WTC11 (cell line): ENCODE data around the gene CGNL1.

Experiments
- ATF1 ChIP-seq: sonication (generic); formaldehyde crosslinking; IDR thresholded peaks from 2 replicates; pipeline ENCODE4 v1.8.1; 2023; ENCODE audit warnings: mild to moderate bottlenecking, moderate library complexity, missing genetic modification reagents
- ATF3 ChIP-seq: sonication (generic); formaldehyde crosslinking; conservative IDR thresholded peaks from 2 replicates; pipeline ENCODE4 v1.8.1; 2022; ENCODE audit warnings: mild to moderate bottlenecking, missing genetic modification reagents
- CTCF ChIP-seq: fragments of 200-600 bp; IDR thresholded peaks from 2 replicates; pipeline ENCODE4 v1.8.0; 2022; ENCODE audit warnings: antibody characterized with exemption
- ESRRA ChIP-seq: sonication (generic); formaldehyde crosslinking; IDR thresholded peaks from 2 replicates; pipeline ENCODE4 v1.8.1; 2022; ENCODE audit warnings: mild to moderate bottlenecking, missing genetic modification reagents, borderline replicate concordance
- FOXP1 ChIP-seq: sonication (generic); formaldehyde crosslinking; IDR thresholded peaks from 2 replicates; pipeline ENCODE4 v1.8.0; 2022; ENCODE audit warnings: missing genetic modification reagents, mild to moderate bottlenecking, moderate library complexity, borderline replicate concordance
- MXD4 ChIP-seq: fragments of 250-450 bp; sonication (Bioruptor Pico); IDR thresholded peaks from 2 replicates; pipeline ENCODE4 v1.8.0; 2021; ENCODE audit warnings: mild to moderate bottlenecking, moderate library complexity, borderline replicate concordance
- NFATC4 ChIP-seq: fragments of 250-450 bp; sonication (Bioruptor Pico); IDR thresholded peaks from 2 replicates; pipeline ENCODE4 v1.9.0; 2021; ENCODE audit warnings: mild to moderate bottlenecking
- NFYB ChIP-seq: sonication (generic); formaldehyde crosslinking; conservative IDR thresholded peaks from 2 replicates; pipeline ENCODE4 v1.8.0; 2022; ENCODE audit warnings: low read depth, missing genetic modification reagents
- RELA ChIP-seq: sonication (generic); formaldehyde crosslinking; IDR thresholded peaks from 2 replicates; pipeline ENCODE4 v1.8.1; 2022; ENCODE audit warnings: missing genetic modification reagents, mild to moderate bottlenecking, borderline replicate concordance
- TCF7 ChIP-seq: sonication (generic); formaldehyde crosslinking; IDR thresholded peaks from 2 replicates; pipeline ENCODE4 v1.8.0; 2022; ENCODE audit warnings: mild to moderate bottlenecking, low read depth, missing genetic modification reagents, moderate library complexity
- USF1 ChIP-seq: sonication (generic); formaldehyde crosslinking; IDR thresholded peaks from 2 replicates; pipeline ENCODE4 v1.8.0; 2022; ENCODE audit warnings: mild to moderate bottlenecking, missing genetic modification reagents
- TF ChIP-seq, protein P1 (sequence below): fragments of 250-450 bp; sonication (Bioruptor Pico); IDR thresholded peaks from 2 replicates; pipeline ENCODE4 v1.8.0; 2021; ENCODE audit warnings: mild to moderate bottlenecking
- TF ChIP-seq, protein P2 (sequence below): sonication (generic); formaldehyde crosslinking; IDR thresholded peaks from 2 replicates; pipeline ENCODE4 v1.8.1; 2023; ENCODE audit warnings: mild to moderate bottlenecking, moderate library complexity, missing genetic modification reagents
- TF ChIP-seq, protein P3 (sequence below): sonication (generic); formaldehyde crosslinking; IDR thresholded peaks from 2 replicates; pipeline ENCODE4 v1.8.0; 2023; ENCODE audit warnings: missing genetic modification reagents, mild to moderate bottlenecking, borderline replicate concordance

DNA sequence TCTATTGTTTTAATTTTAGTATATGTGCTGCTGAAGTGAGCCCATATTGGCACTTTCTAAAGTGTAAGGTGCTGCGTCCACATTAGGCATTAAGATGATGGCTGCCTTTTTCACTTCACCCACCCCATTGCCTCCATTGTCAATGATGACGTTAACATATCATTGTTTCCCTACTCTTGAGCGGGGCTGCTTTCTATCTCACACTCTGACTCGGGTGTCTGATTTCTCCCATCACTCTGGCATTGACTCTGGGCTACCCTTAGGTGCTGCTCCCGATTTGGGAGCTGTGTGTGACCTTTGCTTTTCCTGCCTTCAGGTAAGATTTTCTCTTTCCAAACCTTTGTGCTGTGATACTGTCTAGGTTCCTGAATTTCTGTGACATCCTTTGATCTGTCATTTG lies 28.8 kb downstream of the CGNL1 start:
- no peak for TF ChIP-seq CTCF
- TF ChIP-seq ATF1 (CRISPR knock-in tag), result no peak
- TF ChIP-seq USF1, result no peak
- TF ChIP-seq, protein P1, sequence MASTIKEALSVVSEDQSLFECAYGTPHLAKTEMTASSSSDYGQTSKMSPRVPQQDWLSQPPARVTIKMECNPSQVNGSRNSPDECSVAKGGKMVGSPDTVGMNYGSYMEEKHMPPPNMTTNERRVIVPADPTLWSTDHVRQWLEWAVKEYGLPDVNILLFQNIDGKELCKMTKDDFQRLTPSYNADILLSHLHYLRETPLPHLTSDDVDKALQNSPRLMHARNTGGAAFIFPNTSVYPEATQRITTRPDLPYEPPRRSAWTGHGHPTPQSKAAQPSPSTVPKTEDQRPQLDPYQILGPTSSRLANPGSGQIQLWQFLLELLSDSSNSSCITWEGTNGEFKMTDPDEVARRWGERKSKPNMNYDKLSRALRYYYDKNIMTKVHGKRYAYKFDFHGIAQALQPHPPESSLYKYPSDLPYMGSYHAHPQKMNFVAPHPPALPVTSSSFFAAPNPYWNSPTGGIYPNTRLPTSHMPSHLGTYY, result no peak
- TF ChIP-seq FOXP1, result no peak
- TF ChIP-seq, protein P2, sequence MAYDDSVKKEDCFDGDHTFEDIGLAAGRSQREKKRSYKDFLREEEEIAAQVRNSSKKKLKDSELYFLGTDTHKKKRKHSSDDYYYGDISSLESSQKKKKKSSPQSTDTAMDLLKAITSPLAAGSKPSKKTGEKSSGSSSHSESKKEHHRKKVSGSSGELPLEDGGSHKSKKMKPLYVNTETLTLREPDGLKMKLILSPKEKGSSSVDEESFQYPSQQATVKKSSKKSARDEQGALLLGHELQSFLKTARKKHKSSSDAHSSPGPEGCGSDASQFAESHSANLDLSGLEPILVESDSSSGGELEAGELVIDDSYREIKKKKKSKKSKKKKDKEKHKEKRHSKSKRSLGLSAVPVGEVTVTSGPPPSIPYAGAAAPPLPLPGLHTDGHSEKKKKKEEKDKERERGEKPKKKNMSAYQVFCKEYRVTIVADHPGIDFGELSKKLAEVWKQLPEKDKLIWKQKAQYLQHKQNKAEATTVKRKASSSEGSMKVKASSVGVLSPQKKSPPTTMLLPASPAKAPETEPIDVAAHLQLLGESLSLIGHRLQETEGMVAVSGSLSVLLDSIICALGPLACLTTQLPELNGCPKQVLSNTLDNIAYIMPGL, result no peak
- no peak for TF ChIP-seq NFATC4 (CRISPR knock-in tag)
- TF ChIP-seq ESRRA (CRISPR knock-in tag), result no peak
- TF ChIP-seq, protein P3, sequence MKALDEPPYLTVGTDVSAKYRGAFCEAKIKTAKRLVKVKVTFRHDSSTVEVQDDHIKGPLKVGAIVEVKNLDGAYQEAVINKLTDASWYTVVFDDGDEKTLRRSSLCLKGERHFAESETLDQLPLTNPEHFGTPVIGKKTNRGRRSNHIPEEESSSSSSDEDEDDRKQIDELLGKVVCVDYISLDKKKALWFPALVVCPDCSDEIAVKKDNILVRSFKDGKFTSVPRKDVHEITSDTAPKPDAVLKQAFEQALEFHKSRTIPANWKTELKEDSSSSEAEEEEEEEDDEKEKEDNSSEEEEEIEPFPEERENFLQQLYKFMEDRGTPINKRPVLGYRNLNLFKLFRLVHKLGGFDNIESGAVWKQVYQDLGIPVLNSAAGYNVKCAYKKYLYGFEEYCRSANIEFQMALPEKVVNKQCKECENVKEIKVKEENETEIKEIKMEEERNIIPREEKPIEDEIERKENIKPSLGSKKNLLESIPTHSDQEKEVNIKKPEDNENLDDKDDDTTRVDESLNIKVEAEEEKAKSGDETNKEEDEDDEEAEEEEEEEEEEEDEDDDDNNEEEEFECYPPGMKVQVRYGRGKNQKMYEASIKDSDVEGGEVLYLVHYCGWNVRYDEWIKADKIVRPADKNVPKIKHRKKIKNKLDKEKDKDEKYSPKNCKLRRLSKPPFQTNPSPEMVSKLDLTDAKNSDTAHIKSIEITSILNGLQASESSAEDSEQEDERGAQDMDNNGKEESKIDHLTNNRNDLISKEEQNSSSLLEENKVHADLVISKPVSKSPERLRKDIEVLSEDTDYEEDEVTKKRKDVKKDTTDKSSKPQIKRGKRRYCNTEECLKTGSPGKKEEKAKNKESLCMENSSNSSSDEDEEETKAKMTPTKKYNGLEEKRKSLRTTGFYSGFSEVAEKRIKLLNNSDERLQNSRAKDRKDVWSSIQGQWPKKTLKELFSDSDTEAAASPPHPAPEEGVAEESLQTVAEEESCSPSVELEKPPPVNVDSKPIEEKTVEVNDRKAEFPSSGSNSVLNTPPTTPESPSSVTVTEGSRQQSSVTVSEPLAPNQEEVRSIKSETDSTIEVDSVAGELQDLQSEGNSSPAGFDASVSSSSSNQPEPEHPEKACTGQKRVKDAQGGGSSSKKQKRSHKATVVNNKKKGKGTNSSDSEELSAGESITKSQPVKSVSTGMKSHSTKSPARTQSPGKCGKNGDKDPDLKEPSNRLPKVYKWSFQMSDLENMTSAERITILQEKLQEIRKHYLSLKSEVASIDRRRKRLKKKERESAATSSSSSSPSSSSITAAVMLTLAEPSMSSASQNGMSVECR (CRISPR knock-in tag), result no peak
- no peak for TF ChIP-seq MXD4
- no peak for TF ChIP-seq ATF3 (CRISPR knock-in tag)
- TF ChIP-seq RELA, result no peak
- TF ChIP-seq NFYB (CRISPR knock-in tag), result no peak
- TF ChIP-seq TCF7 (CRISPR knock-in tag), result no peak
